Esophagus muscularis mucosa (tissue), 4 donors: ENCODE results near the gene CALML5. TPM values are rescaled to one million over a fixed set of nuclear protein-coding genes. Genes with fewer than 3 reads are reported as not detected.
A peak's percentile ranks its signal among the peaks of the same experiment; 100 is the strongest.

ENCODE experiments used
- DNase-seq: peaks from one replicate; pipeline ENCODE4 v3.0.0-alpha.2; 2017; ENCODE audit errors: extremely low spot score
- H3K27ac ChIP-seq, 4 donors: fragments of 200-600 bp; sonication (generic); replicated peaks in 1 of 4; 1 replicate in 3 of 4; 2 replicates in 1 of 4; pipeline ENCODE4 v1.5.1; 2016 to 2019; ENCODE audit warnings: mild to moderate bottlenecking in 1 of 4
- H3K27me3 ChIP-seq, 4 donors: fragments of 200-600 bp; sonication (generic); one replicate each; pipeline versions ENCODE4 v1.5.1 to v1.6.0; 2016 to 2019
- H3K36me3 ChIP-seq, 4 donors: fragments of 200-600 bp; sonication (generic); one replicate each; pipeline ENCODE4 v1.5.1; 2016 to 2019
- H3K4me1 ChIP-seq, 4 donors: fragments of 200-600 bp; sonication (generic); one replicate each; pipeline ENCODE4 v1.5.1; 2016 to 2019
- H3K4me3 ChIP-seq, 4 donors: fragments of 200-600 bp; sonication (generic); 1 replicate in 2 of 4; 2 replicates in 2 of 4; pipeline ENCODE4 v1.5.1; 2016 to 2019; ENCODE audit warnings: mild to moderate bottlenecking in 4 of 4, moderate library complexity in 1 of 4
- H3K9me3 ChIP-seq, 4 donors: fragments of 200-600 bp; sonication (generic); 1 replicate in 3 of 4; 2 replicates in 1 of 4; pipeline ENCODE4 v1.5.1; 2016 to 2019
- CTCF ChIP-seq, 3 experiments: fragments of 200-600 bp in 2 of 3; fragments of 450-650 bp in 1 of 3; sonication (generic) in 2 of 3; IDR thresholded peaks; one replicate each; pipeline ENCODE4 v1.5.1; 2017 to 2019; ENCODE audit warnings: antibody characterized with exemption in 3 of 3, mild to moderate bottlenecking in 2 of 3, moderate library complexity in 1 of 3
- EP300 ChIP-seq: sonication (generic); formaldehyde crosslinking; IDR thresholded peaks from one replicate; pipeline ENCODE4 v1.6.1; 2017; ENCODE audit warnings: antibody characterized with exemption
- POLR2A ChIP-seq: fragments of 450-650 bp; IDR thresholded peaks from one replicate; pipeline ENCODE4 v1.6.1; 2017; ENCODE audit warnings: antibody characterized with exemption, moderate library complexity, mild to moderate bottlenecking, low read depth
- POLR2AphosphoS5 ChIP-seq, 2 donors: sonication (generic); formaldehyde crosslinking; IDR thresholded peaks; one replicate each; pipeline ENCODE4 v1.6.1; 2017; ENCODE audit warnings: antibody characterized with exemption in 2 of 2
- WGBS: methylation state at CpG from one replicate; pipeline ENCODE4 v1.1.5; 2018; 5-methylcytosine and 5-hydroxymethylcytosine counted together
- intact Hi-C: fragments of 100-400 bp; cut with DNase I; formaldehyde crosslinking; loops from one replicate; pipeline ENCODE4 v1.15.1; 2023
- total RNA-seq, 4 donors: library from RNA; depleted of rRNA; stranded (reverse); fragments of >200 nt; gene quantifications; one replicate each; pipeline versions ENCODE4 v1.1.0 to v1.2.1, GENCODE V29; 2016

Gene CALML5
- total RNA-seq, 4 donors from 2014 or later: not detected

- DNase-seq: no peak
- H3K27ac ChIP-seq: peak overlapping the region; percentile 77 to 83 (median 79)
- intact Hi-C loops: no loop called here
- peaks cover 21 to 78% (median 74%) of the 10 kb centered on the region in 4 donors for H3K4me1 ChIP-seq
- WGBS: 92% methylated on average over 16 of the region's 16 CpGs
- TF ChIP-seq POLR2AphosphoS5 (IDR thresholded peaks at IDR 0.05): no peak
- no peak for TF ChIP-seq EP300
- TF ChIP-seq CTCF (IDR thresholded peaks at IDR 0.05): no peak
- TF ChIP-seq POLR2A: no peak
- no peaks in the 10 kb centered on the region for H3K9me3 ChIP-seq
- H3K27me3 ChIP-seq: no peaks in the 10 kb centered on the region
- no peaks in the 10 kb centered on the region for H3K36me3 ChIP-seq
- H3K4me3 ChIP-seq: no peak overlapping the region
Measured at GRCh38 chr10:5530846-5531557, 31.6 kb upstream of the CALML5 start.

GRCh38 chr10:5530412-5530806, 31.0 kb upstream of the CALML5 start:
- Histone ChIP-seq H3K27ac (peak overlapping the region; percentile 77 to 83 (median 79)), H3K27me3 (no peaks in the 10 kb centered on the region), H3K4me1 (peaks cover 21 to 74% (median 69%) of the 10 kb centered on the region in 4 donors), H3K36me3 (no peaks in the 10 kb centered on the region), H3K4me3 (no peak overlapping the region), H3K9me3 (no peaks in the 10 kb centered on the region)
- TF ChIP-seq POLR2AphosphoS5 (IDR thresholded peaks at IDR 0.05) (no peak), CTCF (IDR thresholded peaks at IDR 0.05) (no peak)
- 95% methylated on average over 5 of the region's 5 CpGs for WGBS
- intact Hi-C loops: no loop called here
- no peak for DNase-seq

GRCh38 chr10:5529702-5530411, 30.5 kb upstream of the CALML5 start:
- Histone ChIP-seq H3K9me3 (no peaks in the 10 kb centered on the region), H3K27ac (peak overlapping the region; percentile 77 to 83 (median 79)), H3K27me3 (no peaks in the 10 kb centered on the region), H3K4me3 (no peak overlapping the region), H3K36me3 (no peaks in the 10 kb centered on the region), H3K4me1 (peaks cover 18 to 70% (median 64%) of the 10 kb centered on the region in 4 donors)
- no peak for DNase-seq
- 55% methylated on average over 7 of the region's 7 CpGs for WGBS
- intact Hi-C loops: no loop called here
- no peak for TF ChIP-seq CTCF (IDR thresholded peaks at IDR 0.05)
- TF ChIP-seq POLR2AphosphoS5 (IDR thresholded peaks at IDR 0.05): peak; percentile 8 to 31

GRCh38 chr10:5528989-5529701, 29.8 kb upstream of the CALML5 start:
- no peak for DNase-seq
- 74% methylated on average over 7 of the region's 11 CpGs for WGBS
- Histone ChIP-seq H3K27ac (peak overlapping the region; percentile 77 to 83 (median 79)), H3K4me1 (peaks cover 12 to 63% (median 57%) of the 10 kb centered on the region in 4 donors), H3K36me3 (no peaks in the 10 kb centered on the region), H3K4me3 (no peak overlapping the region), H3K27me3 (no peaks in the 10 kb centered on the region), H3K9me3 (no peaks in the 10 kb centered on the region)
- intact Hi-C loops: no loop called here
- TF ChIP-seq EP300 (no peak), POLR2AphosphoS5 (IDR thresholded peaks at IDR 0.05) (no peak), POLR2A (no peak), CTCF (IDR thresholded peaks at IDR 0.05) (no peak)
